ENCODE data around the gene USP12.
"Not testable (repeated sequence)": the region's sequence is repeated elsewhere in the genome, so short reads cannot be mapped to it uniquely, and the experiment has no call there.

USP12 gene, protein sequence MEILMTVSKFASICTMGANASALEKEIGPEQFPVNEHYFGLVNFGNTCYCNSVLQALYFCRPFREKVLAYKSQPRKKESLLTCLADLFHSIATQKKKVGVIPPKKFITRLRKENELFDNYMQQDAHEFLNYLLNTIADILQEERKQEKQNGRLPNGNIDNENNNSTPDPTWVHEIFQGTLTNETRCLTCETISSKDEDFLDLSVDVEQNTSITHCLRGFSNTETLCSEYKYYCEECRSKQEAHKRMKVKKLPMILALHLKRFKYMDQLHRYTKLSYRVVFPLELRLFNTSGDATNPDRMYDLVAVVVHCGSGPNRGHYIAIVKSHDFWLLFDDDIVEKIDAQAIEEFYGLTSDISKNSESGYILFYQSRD

DNA sequence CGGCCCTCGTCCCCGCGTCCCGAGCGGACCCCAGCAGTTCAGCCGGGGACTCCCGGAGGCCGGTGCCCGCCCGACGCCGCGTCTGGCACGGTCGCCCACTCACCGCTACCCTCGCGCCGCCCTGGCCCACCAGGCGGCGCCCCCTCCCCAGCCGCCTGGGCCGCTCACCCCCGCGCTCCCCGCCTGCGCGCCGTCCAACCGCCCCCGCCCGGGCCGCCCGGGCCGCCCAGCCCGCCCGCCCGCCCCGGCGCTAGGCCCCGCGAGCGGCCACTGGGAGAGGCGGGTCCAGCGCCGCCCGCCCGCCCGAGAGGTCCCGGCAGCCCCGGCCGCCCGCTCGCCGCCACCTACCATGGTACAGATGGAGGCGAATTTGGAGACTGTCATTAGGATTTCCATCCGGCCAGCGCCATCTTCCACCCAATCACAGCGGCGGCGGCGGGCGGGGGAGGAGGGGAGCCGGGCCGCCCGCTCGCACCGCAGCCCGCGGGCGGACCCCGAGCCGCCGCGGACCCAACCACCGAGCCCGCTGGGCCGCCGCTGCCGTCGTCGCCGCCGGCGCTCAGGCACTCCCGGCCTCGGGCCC is at the start of gene USP12:
Gene USP12, minus strand, starts transcription at position 568 of the 583 bp plus-strand sequence. Its CDS starts 172 bp downstream, at position 396.
- peak; percentile 37 for DNase-seq

DNA sequence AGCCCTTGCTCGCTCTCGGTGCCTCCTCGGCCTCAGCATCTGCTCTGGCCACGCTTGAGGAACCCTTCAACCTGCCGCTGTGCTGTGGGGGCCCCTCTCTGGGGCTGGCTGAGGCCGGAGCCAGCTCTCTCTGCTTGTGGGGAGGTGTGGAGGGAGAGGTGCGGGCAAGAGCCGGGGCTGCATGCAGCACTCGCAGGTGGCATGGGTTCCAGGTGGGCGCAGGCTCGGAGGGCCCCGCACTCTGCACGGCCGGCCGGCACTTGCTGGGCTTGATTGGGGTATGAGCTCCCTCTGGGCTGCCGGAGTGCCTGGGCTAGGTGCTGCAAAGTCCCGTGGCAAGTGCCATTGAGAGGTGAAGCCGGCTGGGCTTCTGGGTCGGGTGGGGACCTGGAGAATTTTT is 48.0 kb upstream of the USP12 start:
- DNase-seq, result no peak

- not testable (repeated sequence) for DNase-seq
Observed at GRCh38 chr13:27218861-27219260, 47.2 kb upstream of the USP12 start.

GRCh38 chr13:27217791-27218190 is 46.2 kb upstream of the USP12 start:
- DNase-seq, result not testable (repeated sequence)

DNA sequence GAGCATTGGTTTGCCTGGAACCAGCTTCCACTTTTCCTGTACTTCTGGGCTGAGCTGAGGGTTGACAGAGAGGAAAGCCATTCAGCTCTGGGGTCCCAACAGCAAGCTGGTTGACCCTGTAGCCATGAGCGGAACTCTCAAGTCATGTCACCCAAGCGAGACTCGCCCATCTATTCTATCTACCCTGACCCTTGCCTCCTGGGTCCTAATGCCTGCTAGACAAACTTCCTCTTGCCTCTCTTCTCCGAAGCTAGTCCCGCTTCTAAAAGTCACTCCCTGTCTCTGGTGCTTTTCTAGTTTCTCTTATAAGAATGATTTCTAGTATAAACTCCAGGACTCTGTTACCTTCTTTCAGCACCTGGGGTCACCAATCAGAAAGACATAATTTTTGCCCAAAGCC is 41.8 kb upstream of the USP12 start:
- DNase-seq, result not testable (repeated sequence)

GRCh38 chr13:27211771-27212364 is 40.3 kb upstream of the USP12 start:
- DNase-seq, result no peak

GRCh38 chr13:27211271-27211670 is 39.7 kb upstream of the USP12 start:
- DNase-seq, result no peak

GRCh38 chr13:27208514-27208913 is 36.9 kb upstream of the USP12 start:
- DNase-seq, result no peak

GRCh38 chr13:27203854-27204253 is 32.2 kb upstream of the USP12 start:
- no peak for DNase-seq

DNA sequence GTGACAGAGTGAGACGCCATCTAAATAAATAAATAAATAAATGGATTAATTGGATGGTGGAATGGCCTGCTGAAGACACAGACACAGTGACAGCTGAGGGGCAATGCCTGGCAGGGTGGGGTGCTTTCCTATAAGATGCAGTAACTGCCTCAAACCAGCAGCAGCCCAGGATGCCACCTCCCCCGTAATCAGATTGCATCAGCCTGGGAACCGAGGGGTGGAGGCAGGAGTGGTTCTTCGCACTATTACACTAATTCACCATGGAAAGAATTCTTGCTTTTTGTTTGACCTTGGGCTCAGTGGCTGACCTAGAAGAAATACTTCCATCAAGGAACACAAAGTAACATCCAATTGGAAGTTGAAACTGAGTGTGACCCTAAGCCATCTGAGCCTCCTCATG is 31.6 kb upstream of the USP12 start:
- DNase-seq, result no peak

GRCh38 chr13:27201661-27202060 is 30.1 kb upstream of the USP12 start:
- DNase-seq, result no peak

GRCh38 chr13:27200413-27201070 is 28.9 kb upstream of the USP12 start:
- DNase-seq, result no peak

GRCh38 chr13:27199696-27200095 is 28.1 kb upstream of the USP12 start:
- DNase-seq, result no peak

DNA sequence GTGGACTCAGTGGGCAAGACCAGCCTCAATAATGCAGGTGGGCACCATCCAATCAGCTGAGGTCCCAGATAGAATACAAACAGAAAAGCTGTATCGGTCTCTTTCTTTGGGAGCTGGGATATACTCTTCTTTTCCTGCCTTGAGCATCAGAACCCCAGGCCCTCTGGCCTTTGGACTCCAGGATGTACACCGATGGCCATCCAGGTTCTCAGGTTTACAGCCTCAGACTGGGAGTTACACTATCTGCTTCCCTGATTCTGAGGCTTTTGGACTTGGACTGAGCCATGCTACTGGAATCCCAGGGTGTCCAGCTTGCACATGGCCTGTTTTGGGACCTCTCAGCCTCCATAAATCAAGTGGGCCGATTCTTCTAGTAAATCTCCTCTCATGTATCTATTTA is 27.6 kb upstream of the USP12 start:
- DNase-seq, result no peak

DNA sequence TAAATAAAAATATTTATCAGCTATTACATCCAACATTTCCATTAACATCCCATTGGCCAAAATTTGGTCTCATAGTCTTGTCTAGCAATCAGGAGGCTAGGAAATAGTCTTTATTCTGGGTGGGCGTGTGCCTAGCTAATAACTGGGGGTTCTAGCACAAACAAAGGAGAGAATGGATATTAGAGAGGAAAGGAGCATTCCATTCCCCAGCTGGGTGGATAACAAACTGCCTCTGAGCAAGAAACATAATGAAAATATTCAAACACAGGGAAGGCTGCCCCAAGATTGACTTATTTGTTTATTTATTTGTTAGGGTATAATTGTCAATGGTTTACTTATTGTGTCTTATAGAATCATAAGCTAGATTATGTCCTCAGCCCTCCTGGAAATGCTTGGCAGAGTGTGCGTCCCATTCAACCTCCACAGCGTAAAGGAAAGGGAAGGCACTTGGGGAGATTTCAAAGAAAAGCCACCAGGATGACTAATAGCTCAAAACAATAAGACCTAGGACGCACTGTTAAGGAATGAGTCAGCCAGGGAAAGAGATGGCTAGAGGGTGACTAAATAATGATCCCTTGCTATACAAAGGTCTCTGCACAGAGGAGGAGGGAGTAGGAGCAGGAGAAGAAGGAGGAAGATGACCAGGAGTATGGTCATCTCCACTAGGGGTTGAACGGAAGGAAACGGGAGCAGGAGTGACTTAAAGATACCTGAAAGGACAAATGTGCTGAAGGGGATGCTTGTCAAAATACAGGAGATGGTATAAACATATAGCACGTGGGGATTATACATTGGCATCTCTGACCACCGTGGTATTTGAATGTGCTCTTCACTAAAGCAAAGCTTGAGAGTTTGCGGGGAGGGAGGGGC is 23.5 kb upstream of the USP12 start:
- no peak for DNase-seq

GRCh38 chr13:27194209-27194608 is 22.6 kb upstream of the USP12 start:
- DNase-seq, result no peak

GRCh38 chr13:27193496-27193895 is 21.9 kb upstream of the USP12 start:
- no peak for DNase-seq

DNA sequence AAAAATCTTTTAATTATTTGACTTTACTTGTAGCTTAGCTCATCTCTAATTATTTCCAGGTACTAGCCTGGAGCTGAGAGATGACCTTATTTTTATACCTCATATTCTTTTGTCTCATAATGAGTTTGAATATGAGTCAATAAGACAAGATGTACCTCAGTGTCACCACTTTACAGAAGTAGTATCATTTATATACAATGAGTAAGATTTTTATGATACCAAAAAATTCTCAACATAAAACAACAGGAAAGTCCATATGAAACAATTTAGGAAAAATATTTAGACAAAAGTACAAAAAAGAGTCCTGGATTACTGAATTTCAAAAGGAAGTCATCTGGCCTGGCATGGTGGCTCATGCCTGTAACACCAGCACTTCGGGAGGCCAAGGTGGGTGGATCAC is 21.4 kb upstream of the USP12 start:
- no peak for DNase-seq

GRCh38 chr13:27192367-27192766 is 20.8 kb upstream of the USP12 start:
- DNase-seq, result not testable (repeated sequence)

GRCh38 chr13:27189192-27189591 is 17.6 kb upstream of the USP12 start:
- DNase-seq, result no peak

- DNase-seq, result no peak
Observed at GRCh38 chr13:27188239-27188638, 16.6 kb upstream of the USP12 start.

DNA sequence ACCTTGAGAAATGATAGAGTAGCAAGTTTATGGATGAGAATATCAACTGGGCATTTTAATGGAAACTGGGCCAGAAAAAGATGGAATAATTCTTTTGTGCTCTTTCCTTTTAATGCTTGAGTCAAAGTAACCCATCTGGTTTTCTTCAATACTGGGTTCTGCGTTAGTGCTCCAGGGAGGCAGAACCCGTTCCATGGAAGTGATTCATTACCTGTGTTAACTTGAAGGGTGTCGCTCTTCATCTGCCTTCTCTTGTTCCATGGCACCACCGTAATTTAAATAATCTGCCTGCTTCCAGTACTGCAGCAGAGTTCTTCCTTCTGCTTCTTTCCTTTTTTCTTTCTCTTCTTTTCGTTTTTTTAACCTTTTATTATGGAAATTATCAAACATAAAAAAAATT is 14.7 kb upstream of the USP12 start:
- DNase-seq, result no peak

Data from activated CD4-positive, alpha-beta T cell treated with anti-CD3 and anti-CD28 coated beads for 48 hours (primary cell).